PC-3 (cell line): Measurements from ENCODE around the gene DBX2.

Source experiments
- CTCF ChIP-seq: fragments of 300-600 bp; sonication (generic); conservative IDR thresholded peaks from 2 replicates; pipeline ENCODE4 v1.5.1; 2017; ENCODE audit warnings: antibody characterized with exemption, low read depth, mild to moderate bottlenecking, low read length
- EZH2 ChIP-seq: fragments of 300-600 bp; sonication (generic); IDR thresholded peaks from one replicate; pipeline ENCODE4 v1.6.1; 2017; ENCODE audit warnings: antibody characterized with exemption, mild to moderate bottlenecking, low read length; ENCODE audit not compliant: unreplicated experiment

DNA sequence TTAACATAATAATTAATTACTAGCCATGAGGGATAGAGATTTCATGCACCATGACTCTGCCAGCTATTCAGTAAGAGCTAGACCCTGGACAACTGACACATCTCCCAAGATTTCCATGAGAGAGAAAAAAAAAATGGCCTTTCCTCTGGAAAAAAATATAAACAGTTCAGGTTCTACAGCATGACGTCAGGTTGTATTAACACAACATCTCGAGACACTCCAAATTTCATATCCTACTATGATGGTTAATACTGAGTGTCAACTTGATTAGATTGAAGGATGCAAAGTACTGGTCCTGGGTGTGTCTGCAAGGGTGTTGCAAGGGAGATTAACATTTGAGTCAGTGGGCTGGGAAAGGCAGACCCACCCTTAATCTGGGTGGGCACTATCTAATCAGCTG, 11.1 kb downstream of the DBX2 start:
- TF ChIP-seq CTCF (no peak), EZH2 (no peak)
